GM12878 (cell line): Measurements from ENCODE around the gene IL32.

ENCODE experiments used
- BHLHE40 ChIP-seq, 2 experiments: fragments of 450-650 bp in 1 of 2; IDR thresholded peaks; 2 replicates each; pipeline ENCODE4 v1.6.1; 2011 to 2017; ENCODE audit warnings: low read depth in 2 of 2, borderline replicate concordance in 1 of 2, improper control_type of control experiment in 1 of 2, low read length in 1 of 2, mild to moderate bottlenecking in 1 of 2
- BRCA1 ChIP-seq: IDR thresholded peaks from 2 replicates; pipeline ENCODE4 v1.6.1; 2011; ENCODE audit warnings: low read depth, low read length, improper control_type of control experiment
- DPF2 ChIP-seq: fragments of 450-650 bp; IDR thresholded peaks from 2 replicates; pipeline ENCODE4 v1.6.1; 2017; ENCODE audit warnings: mild to moderate bottlenecking
- GABPA ChIP-seq: IDR thresholded peaks from 2 replicates; pipeline ENCODE4 v1.6.1; 2014; ENCODE audit warnings: antibody characterized with exemption, low read depth, mild to moderate bottlenecking, inconsistent platforms
- IRF4 ChIP-seq: IDR thresholded peaks from 2 replicates; pipeline ENCODE4 v1.6.1; 2011; ENCODE audit warnings: low read depth, low read length
- PAX8 ChIP-seq: fragments of 450-650 bp; IDR thresholded peaks from 2 replicates; pipeline ENCODE4 v1.6.1; 2017; ENCODE audit warnings: mild to moderate bottlenecking, moderate library complexity
- POLR2A ChIP-seq: IDR thresholded peaks from 2 replicates; pipeline ENCODE4 v1.6.1; 2011; ENCODE audit warnings: low read depth, mild to moderate bottlenecking, low read length
- POLR2AphosphoS5 ChIP-seq: IDR thresholded peaks from 2 replicates; pipeline ENCODE4 v1.6.1; 2011; ENCODE audit warnings: mild to moderate bottlenecking, low read length, inconsistent platforms
- RAD21 ChIP-seq: IDR thresholded peaks from 2 replicates; pipeline ENCODE4 v1.6.1; 2011; ENCODE audit warnings: mild to moderate bottlenecking, low read depth, low read length, moderate library complexity; ENCODE audit not compliant: insufficient read depth
- SUZ12 ChIP-seq: fragments of 200-600 bp; sonication (generic); IDR thresholded peaks from one replicate; pipeline ENCODE4 v1.6.1; 2018; ENCODE audit warnings: antibody characterized with exemption, mild to moderate bottlenecking; ENCODE audit not compliant: unreplicated experiment
- TF ChIP-seq, protein P1 (sequence below), 3 experiments: IDR thresholded peaks in 2 of 3; conservative IDR thresholded peaks in 1 of 3; 2 replicates each; pipeline ENCODE4 v1.5.1; 2011; ENCODE audit warnings: low read depth in 3 of 3, low read length in 3 of 3, mild to moderate bottlenecking in 3 of 3, control low read depth in 2 of 3, moderate library complexity in 2 of 3, inconsistent platforms in 1 of 3, mixed read lengths in 1 of 3; ENCODE audit not compliant: control insufficient read depth in 2 of 3, insufficient read depth in 1 of 3; ENCODE audit errors: extremely low read depth in 1 of 3
- TF ChIP-seq, protein P2 (sequence below): IDR thresholded peaks from 2 replicates; pipeline ENCODE4 v1.6.1; 2011; ENCODE audit warnings: borderline replicate concordance, low read depth, mild to moderate bottlenecking, moderate library complexity, low read length; ENCODE audit not compliant: insufficient read depth, poor library complexity, severe bottlenecking
- TF ChIP-seq, protein P3 (sequence below): IDR thresholded peaks from 2 replicates; pipeline ENCODE4 v1.6.1; 2012; ENCODE audit warnings: low read depth, low read length, improper control_type of control experiment

DNA sequence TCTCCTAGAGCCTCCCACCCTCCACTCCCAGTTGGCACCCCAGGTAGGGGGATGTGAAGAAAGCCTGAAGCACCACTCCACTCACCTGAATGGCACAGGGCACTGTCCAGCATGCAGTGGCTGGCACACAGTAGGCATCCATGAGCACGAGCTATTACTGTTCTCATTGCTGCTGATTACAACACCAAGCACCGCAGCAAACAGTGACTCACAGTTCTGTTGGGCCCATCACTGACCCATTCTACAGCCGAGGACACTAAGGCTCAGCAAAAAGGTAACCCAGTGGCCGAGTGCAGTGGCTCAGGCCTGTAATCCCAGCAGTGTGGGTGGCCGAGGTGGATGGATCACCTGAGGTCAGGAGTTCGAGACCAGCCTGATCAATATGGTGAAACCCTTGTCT, 30.9 kb downstream of the IL32 start:
- TF ChIP-seq, protein P1, sequence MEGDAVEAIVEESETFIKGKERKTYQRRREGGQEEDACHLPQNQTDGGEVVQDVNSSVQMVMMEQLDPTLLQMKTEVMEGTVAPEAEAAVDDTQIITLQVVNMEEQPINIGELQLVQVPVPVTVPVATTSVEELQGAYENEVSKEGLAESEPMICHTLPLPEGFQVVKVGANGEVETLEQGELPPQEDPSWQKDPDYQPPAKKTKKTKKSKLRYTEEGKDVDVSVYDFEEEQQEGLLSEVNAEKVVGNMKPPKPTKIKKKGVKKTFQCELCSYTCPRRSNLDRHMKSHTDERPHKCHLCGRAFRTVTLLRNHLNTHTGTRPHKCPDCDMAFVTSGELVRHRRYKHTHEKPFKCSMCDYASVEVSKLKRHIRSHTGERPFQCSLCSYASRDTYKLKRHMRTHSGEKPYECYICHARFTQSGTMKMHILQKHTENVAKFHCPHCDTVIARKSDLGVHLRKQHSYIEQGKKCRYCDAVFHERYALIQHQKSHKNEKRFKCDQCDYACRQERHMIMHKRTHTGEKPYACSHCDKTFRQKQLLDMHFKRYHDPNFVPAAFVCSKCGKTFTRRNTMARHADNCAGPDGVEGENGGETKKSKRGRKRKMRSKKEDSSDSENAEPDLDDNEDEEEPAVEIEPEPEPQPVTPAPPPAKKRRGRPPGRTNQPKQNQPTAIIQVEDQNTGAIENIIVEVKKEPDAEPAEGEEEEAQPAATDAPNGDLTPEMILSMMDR (IDR thresholded peaks at IDR 0.05 in 2 of 3, conservative IDR thresholded peaks at IDR 0.05 in 1 of 3; ENCODE audit: control insufficient read depth in 2 of 3, extremely low read depth in 1 of 3, insufficient read depth in 1 of 3, low read depth in 3 of 3, low read length in 3 of 3): no peak
- TF ChIP-seq BHLHE40 (IDR thresholded peaks at IDR 0.05; ENCODE audit: borderline replicate concordance in 1 of 2, low read depth in 2 of 2, low read length in 1 of 2): no peak
- TF ChIP-seq DPF2: no peak
- TF ChIP-seq BRCA1: no peak
- no peak for TF ChIP-seq POLR2AphosphoS5
- no peak for TF ChIP-seq PAX8
- TF ChIP-seq, protein P2, sequence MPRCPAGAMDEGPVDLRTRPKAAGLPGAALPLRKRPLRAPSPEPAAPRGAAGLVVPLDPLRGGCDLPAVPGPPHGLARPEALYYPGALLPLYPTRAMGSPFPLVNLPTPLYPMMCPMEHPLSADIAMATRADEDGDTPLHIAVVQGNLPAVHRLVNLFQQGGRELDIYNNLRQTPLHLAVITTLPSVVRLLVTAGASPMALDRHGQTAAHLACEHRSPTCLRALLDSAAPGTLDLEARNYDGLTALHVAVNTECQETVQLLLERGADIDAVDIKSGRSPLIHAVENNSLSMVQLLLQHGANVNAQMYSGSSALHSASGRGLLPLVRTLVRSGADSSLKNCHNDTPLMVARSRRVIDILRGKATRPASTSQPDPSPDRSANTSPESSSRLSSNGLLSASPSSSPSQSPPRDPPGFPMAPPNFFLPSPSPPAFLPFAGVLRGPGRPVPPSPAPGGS: no peak
- TF ChIP-seq GABPA: no peak
- TF ChIP-seq RAD21: no peak
- TF ChIP-seq POLR2A: no peak
- no peak for TF ChIP-seq IRF4
- TF ChIP-seq, protein P3, sequence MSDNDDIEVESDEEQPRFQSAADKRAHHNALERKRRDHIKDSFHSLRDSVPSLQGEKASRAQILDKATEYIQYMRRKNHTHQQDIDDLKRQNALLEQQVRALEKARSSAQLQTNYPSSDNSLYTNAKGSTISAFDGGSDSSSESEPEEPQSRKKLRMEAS: no peak
- TF ChIP-seq SUZ12: no peak
